NK-92 (cell line): ENCODE data around the gene RTP3.
"Not testable (repeated sequence)": the region's sequence is repeated elsewhere in the genome, so short reads cannot be mapped to it uniquely, and the experiment has no call there.

Source experiments
- DNase-seq: peaks from one replicate; lab custom pipeline; 2025; ENCODE audit not compliant: unreplicated experiment; lab: John Stamatoyannopoulos, UW

The RTP3 gene

GRCh38 chr3:46517016-46517783 is 19.4 kb downstream of the RTP3 start:
- no peak for DNase-seq

- no peak for DNase-seq
Observed at GRCh38 chr3:46517784-46518181, 20.0 kb downstream of the RTP3 start.

- DNase-seq: no peak
Observed at GRCh38 chr3:46519952-46520351, 22.2 kb downstream of the RTP3 start.

GRCh38 chr3:46520531-46520930 is 22.8 kb downstream of the RTP3 start:
- no peak for DNase-seq

- no peak for DNase-seq
Observed at GRCh38 chr3:46521096-46521495, 23.3 kb downstream of the RTP3 start.

GRCh38 chr3:46522201-46522600 is 24.4 kb downstream of the RTP3 start:
- DNase-seq: not testable (repeated sequence)

- DNase-seq: no peak
Observed at GRCh38 chr3:46523556-46523955, 25.8 kb downstream of the RTP3 start.

- DNase-seq: no peak
Observed at GRCh38 chr3:46524008-46524407, 26.2 kb downstream of the RTP3 start.

GRCh38 chr3:46524832-46525231 is 27.1 kb downstream of the RTP3 start:
- no peak for DNase-seq

GRCh38 chr3:46527239-46527638 is 29.5 kb downstream of the RTP3 start:
- no peak for DNase-seq

- DNase-seq: no peak
Observed at GRCh38 chr3:46533091-46533490, 35.3 kb downstream of the RTP3 start.

- DNase-seq: no peak
Observed at GRCh38 chr3:46535746-46536145, 38.0 kb downstream of the RTP3 start.

GRCh38 chr3:46536758-46537157 is 39.0 kb downstream of the RTP3 start:
- DNase-seq: no peak

GRCh38 chr3:46537316-46537715 is 39.5 kb downstream of the RTP3 start:
- no peak for DNase-seq

GRCh38 chr3:46537779-46538178 is 40.0 kb downstream of the RTP3 start:
- no peak for DNase-seq

- not testable (repeated sequence) for DNase-seq
Observed at GRCh38 chr3:46538425-46538802, 40.6 kb downstream of the RTP3 start.

GRCh38 chr3:46538803-46539442 is 41.1 kb downstream of the RTP3 start:
- peak; percentile 16 for DNase-seq

GRCh38 chr3:46539443-46540005 is 41.7 kb downstream of the RTP3 start:
- no peak for DNase-seq

GRCh38 chr3:46540550-46540949 is 42.8 kb downstream of the RTP3 start:
- no peak for DNase-seq

GRCh38 chr3:46541835-46542234 is 44.1 kb downstream of the RTP3 start:
- DNase-seq: no peak

- no peak for DNase-seq
Observed at GRCh38 chr3:46542344-46542743, 44.6 kb downstream of the RTP3 start.

GRCh38 chr3:46542801-46543201 is 45.0 kb downstream of the RTP3 start:
- DNase-seq: no peak
